AG09319 (cell line): ENCODE results near the gene ANKRD33B.

ENCODE experiments used
- DNase-seq: peaks from one replicate; pipeline ENCODE4 v3.0.0-alpha.2; 2010; ENCODE audit warnings: low read depth; ENCODE audit errors: extremely low read depth
- CTCF ChIP-seq: IDR thresholded peaks from 2 replicates; pipeline ENCODE4 v1.5.1; 2011; ENCODE audit warnings: low read depth, mild to moderate bottlenecking, inconsistent platforms, low read length, moderate library complexity

ANKRD33B gene

GRCh38 chr5:10559151-10559550 lies 4.7 kb upstream of the ANKRD33B start:
- no peak for TF ChIP-seq CTCF
- DNase-seq: no peak

GRCh38 chr5:10559871-10560270 lies 4.0 kb upstream of the ANKRD33B start:
- DNase-seq: no peak
- TF ChIP-seq CTCF: no peak

GRCh38 chr5:10562201-10563109 lies 1.4 kb upstream of the ANKRD33B start:
- TF ChIP-seq CTCF: no peak
- DNase-seq: no peak

- no peak for DNase-seq
- TF ChIP-seq CTCF: no peak
Measured at GRCh38 chr5:10563110-10563944, 543 bp upstream of the ANKRD33B start.

- no peak for DNase-seq
Measured at GRCh38 chr5:10564838-10565784, 1.2 kb downstream of the ANKRD33B start.

More at GRCh38 chr5:10564838-10565784, 1.2 kb downstream of the ANKRD33B start:
- no peak for TF ChIP-seq CTCF
